ENCODE data around the gene CST2.

- no peak for TF ChIP-seq CTCF (conservative IDR thresholded peaks at IDR 0.05; ENCODE audit: low read depth in 2 of 2)
- TF ChIP-seq CREB1 (CRISPR knock-in tag; IDR thresholded peaks at IDR 0.05; ENCODE audit: low read depth) = no peak
Observed at GRCh38 chr20:23856736-23857135, 30.2 kb upstream of the CST2 start.
